COLO668 (cell line): Measurements from ENCODE around the gene CD4.
A peak's percentile ranks its signal among the peaks of the same experiment; 100 is the strongest.

ENCODE experiments used
- DNase-seq: peaks from one replicate; lab custom pipeline; 2025; ENCODE audit not compliant: unreplicated experiment; lab: John Stamatoyannopoulos, UW

The CD4 gene

GRCh38 chr12:6810758-6811157 is 21.4 kb downstream of the CD4 start:
- no peak for DNase-seq

- no peak for DNase-seq
Observed at GRCh38 chr12:6813363-6813762, 24.0 kb downstream of the CD4 start.

GRCh38 chr12:6816598-6816997 is 27.3 kb downstream of the CD4 start:
- DNase-seq: no peak

GRCh38 chr12:6817098-6817497 is 27.8 kb downstream of the CD4 start:
- no peak for DNase-seq

- no peak for DNase-seq
Observed at GRCh38 chr12:6817662-6818157, 28.4 kb downstream of the CD4 start.

- no peak for DNase-seq
Observed at GRCh38 chr12:6818222-6818621, 28.9 kb downstream of the CD4 start.

GRCh38 chr12:6818645-6819044 is 29.3 kb downstream of the CD4 start:
- no peak for DNase-seq

- DNase-seq: no peak
Observed at GRCh38 chr12:6819106-6820030, 30.0 kb downstream of the CD4 start.

GRCh38 chr12:6820166-6820565 is 30.8 kb downstream of the CD4 start:
- no peak for DNase-seq

- DNase-seq: peak; percentile 13
Observed at GRCh38 chr12:6821591-6822425, 32.5 kb downstream of the CD4 start, which contains the start of gene GPR162. GPR162 (plus strand) TSS chr12:6821821; CDS start chr12:6823899, 2,078 bp downstream.

GRCh38 chr12:6822426-6823135 is 33.3 kb downstream of the CD4 start:
- no peak for DNase-seq

GRCh38 chr12:6823182-6824084 is 34.1 kb downstream of the CD4 start:
- DNase-seq: no peak

- DNase-seq: no peak
Observed at GRCh38 chr12:6824085-6824775, 34.9 kb downstream of the CD4 start.

- no peak for DNase-seq
Observed at GRCh38 chr12:6824901-6825381, 35.6 kb downstream of the CD4 start.

- DNase-seq: peak; percentile 56
Observed at GRCh38 chr12:6825398-6826124, 36.2 kb downstream of the CD4 start.

- DNase-seq: no peak
Observed at GRCh38 chr12:6826125-6826733, 36.9 kb downstream of the CD4 start.

- DNase-seq: no peak
Observed at GRCh38 chr12:6826734-6827436, 37.6 kb downstream of the CD4 start.
